SU-DHL-6 (cell line): ENCODE measurements around the gene SLC9A9.

Experiments
- CTCF ChIP-seq: fragments of 200-600 bp; sonication (generic); IDR thresholded peaks from one replicate; pipeline ENCODE4 v1.5.1; 2017; ENCODE audit warnings: antibody characterized with exemption, mild to moderate bottlenecking, low read length, moderate library complexity; ENCODE audit not compliant: insufficient read depth, poor library complexity, severe bottlenecking
- EZH2phosphoT487 ChIP-seq: fragments of 200-600 bp; sonication (generic), shearing (Covaris generic); conservative IDR thresholded peaks from 2 replicates; pipeline ENCODE4 v1.6.1; 2018; ENCODE audit warnings: mild to moderate bottlenecking, antibody characterized with exemption, low read length, moderate library complexity, mixed read lengths

- no peak for TF ChIP-seq CTCF
- TF ChIP-seq EZH2phosphoT487, result no peak
Measured at GRCh38 chr3:143658861-143659260, 189.4 kb downstream of the SLC9A9 start.
